Neural cell (in vitro differentiated cells): ENCODE results near the gene LDB2. TPM values are rescaled to one million over a fixed set of nuclear protein-coding genes. Genes with fewer than 3 reads are reported as not detected.

Source experiments
- H2AFZ ChIP-seq: fragments of 200-600, 300-800 bp; sonication (generic), shearing (Covaris generic); 2 replicates; pipeline ENCODE4 v1.6.0; 2014; ENCODE audit warnings: low read depth, mild to moderate bottlenecking, antibody characterized with exemption, low read length, moderate library complexity
- H3F3A ChIP-seq: fragments of 200-600 bp; shearing (Covaris generic); 2 replicates; pipeline ENCODE4 v1.6.1; 2016; ENCODE audit warnings: mild to moderate bottlenecking, moderate library complexity, mixed read lengths, antibody characterized with exemption, low read length; ENCODE audit not compliant: insufficient read depth, poor library complexity, severe bottlenecking
- H3K27ac ChIP-seq: fragments of 200-600, 300-800 bp; sonication (generic), shearing (Covaris generic); 2 replicates; pipeline ENCODE4 v1.5.1; 2014; ENCODE audit warnings: mild to moderate bottlenecking, low read length, moderate library complexity
- H3K27me3 ChIP-seq: fragments of 300-800, 200-600 bp; sonication (generic), shearing (Covaris generic); 2 replicates; pipeline ENCODE4 v1.6.0; 2014; ENCODE audit warnings: mild to moderate bottlenecking, low read depth, low read length, moderate library complexity; ENCODE audit not compliant: insufficient read depth
- H3K36me3 ChIP-seq: fragments of 300-800, 200-600 bp; sonication (generic), shearing (Covaris generic); 2 replicates; pipeline ENCODE4 v1.5.1; 2014; ENCODE audit warnings: mild to moderate bottlenecking, antibody characterized with exemption, low read length, moderate library complexity; ENCODE audit not compliant: insufficient read depth
- H3K4me2 ChIP-seq: fragments of 300-800, 200-600 bp; sonication (generic), shearing (Covaris generic); 2 replicates; pipeline ENCODE4 v1.6.0; 2014; ENCODE audit warnings: mild to moderate bottlenecking, low read length
- H3K4me3 ChIP-seq: fragments of 300-800, 200-600 bp; sonication (generic), shearing (Covaris generic); 2 replicates; pipeline ENCODE4 v1.5.1; 2014; ENCODE audit warnings: mild to moderate bottlenecking, low read length, moderate library complexity
- H3K79me2 ChIP-seq: fragments of 200-600 bp; shearing (Covaris generic); replicated peaks from 2 replicates; pipeline ENCODE4 v1.6.0; 2014; ENCODE audit warnings: mild to moderate bottlenecking, low read length, moderate library complexity; ENCODE audit not compliant: insufficient read depth
- H3K9ac ChIP-seq: fragments of 300-800, 200-600 bp; sonication (generic), shearing (Covaris generic); 2 replicates; pipeline ENCODE4 v1.6.1; 2016; ENCODE audit warnings: mild to moderate bottlenecking, low read length, mixed read lengths
- H3K9me2 ChIP-seq: fragments of 200-600 bp; shearing (Covaris generic); 2 replicates; pipeline ENCODE4 v1.6.1; 2016; ENCODE audit warnings: mild to moderate bottlenecking, low read length, mixed read lengths; ENCODE audit not compliant: insufficient read depth
- H3K9me3 ChIP-seq: fragments of 200-600, 300-800 bp; sonication (generic), shearing (Covaris generic); 2 replicates; pipeline ENCODE4 v1.6.1; 2016; ENCODE audit warnings: mild to moderate bottlenecking, mixed run types, low read length, moderate library complexity, mixed read lengths
- H4K20me1 ChIP-seq: fragments of 200-600 bp; shearing (Covaris generic); 2 replicates; pipeline ENCODE4 v1.6.1; 2016; ENCODE audit warnings: mild to moderate bottlenecking, mixed run types; ENCODE audit not compliant: insufficient read depth
- CTCF ChIP-seq: fragments of 450-650 bp; IDR thresholded peaks from 2 replicates; pipeline ENCODE4 v1.5.1; 2014; ENCODE audit warnings: antibody characterized with exemption, mild to moderate bottlenecking, moderate library complexity; ENCODE audit not compliant: poor library complexity, severe bottlenecking
- EP300 ChIP-seq: fragments of 450-650 bp; conservative IDR thresholded peaks from 2 replicates; pipeline ENCODE4 v1.6.1; 2014; ENCODE audit warnings: antibody characterized with exemption, mild to moderate bottlenecking, moderate library complexity; ENCODE audit not compliant: poor library complexity, severe bottlenecking
- EZH2 ChIP-seq: fragments of 200-600, 300-800 bp; shearing (Covaris generic), sonication (generic); IDR thresholded peaks from 2 replicates; pipeline ENCODE4 v1.6.1; 2014; ENCODE audit warnings: antibody characterized with exemption, low read length, borderline replicate concordance, mild to moderate bottlenecking; ENCODE audit not compliant: insufficient read depth, poor library complexity, severe bottlenecking
- MXI1 ChIP-seq: fragments of 450-650 bp; conservative IDR thresholded peaks from 2 replicates; pipeline ENCODE4 v1.6.1; 2014; ENCODE audit warnings: antibody characterized with exemption, mild to moderate bottlenecking; ENCODE audit not compliant: poor library complexity, severe bottlenecking
- POLR2AphosphoS5 ChIP-seq: IDR thresholded peaks from 2 replicates; pipeline ENCODE4 v1.6.1; 2012
- RAD21 ChIP-seq: fragments of 450-650 bp; conservative IDR thresholded peaks from 2 replicates; pipeline ENCODE4 v1.6.1; 2014; ENCODE audit warnings: antibody characterized with exemption, mild to moderate bottlenecking, moderate library complexity
- REST ChIP-seq: IDR thresholded peaks from 2 replicates; pipeline ENCODE4 v1.6.1; 2012; ENCODE audit warnings: borderline replicate concordance
- SMC3 ChIP-seq: fragments of 450-650 bp; conservative IDR thresholded peaks from 2 replicates; pipeline ENCODE4 v1.6.1; 2014; ENCODE audit warnings: antibody characterized with exemption, mild to moderate bottlenecking, moderate library complexity; ENCODE audit not compliant: poor library complexity
- TAF1 ChIP-seq: IDR thresholded peaks from 2 replicates; pipeline ENCODE4 v1.6.1; 2012; ENCODE audit warnings: low read depth
- polyA plus RNA-seq: library from polyadenylated mRNA; depleted of rRNA; stranded (reverse); fragments of >200 nt; gene quantifications from 2 replicates; pipeline ENCODE4 v1.2.3, GENCODE V29; 2014

Gene LDB2
- polyA plus RNA-seq, 1 donor from 2014 or later, result 58.9 TPM

GRCh38 chr4:16777726-16778125 lies 120.7 kb downstream of the LDB2 start:
- Histone ChIP-seq H3K36me3 (no peaks in the 10 kb centered on the region), H3K27ac (no peak overlapping the region)
- TF ChIP-seq MXI1 (no peak), POLR2AphosphoS5 (no peak)

GRCh38 chr4:16775411-16776154 lies 122.9 kb downstream of the LDB2 start:
- peak overlapping the region; percentile 20 for H3K9ac ChIP-seq
- H3K79me2 ChIP-seq, result no peaks in the 10 kb centered on the region
- H3K27ac ChIP-seq, result peak overlapping the region; percentile 75
- H3K36me3 ChIP-seq, result no peaks in the 10 kb centered on the region
- TF ChIP-seq EP300 (peak; percentile 65), EZH2 (no peak), POLR2AphosphoS5 (peak; percentile 45), MXI1 (no peak), REST (no peak), RAD21 (peak; percentile 36), TAF1 (no peak), CTCF (no peak), SMC3 (no peak)
- H3K27me3 ChIP-seq, result no peaks in the 10 kb centered on the region
- peak overlapping the region; percentile 3 for H3K4me2 ChIP-seq
- no peaks in the 10 kb centered on the region for H3K9me3 ChIP-seq
- H3K4me3 ChIP-seq, result peak overlapping the region; percentile 6
- no peaks in the 10 kb centered on the region for H4K20me1 ChIP-seq
- no peaks in the 10 kb centered on the region for H3F3A ChIP-seq
- no peak overlapping the region for H2AFZ ChIP-seq
- H3K9me2 ChIP-seq, result no peaks in the 10 kb centered on the region

More at GRCh38 chr4:16777726-16778125, 120.7 kb downstream of the LDB2 start:
- no peak overlapping the region for H2AFZ ChIP-seq
- H4K20me1 ChIP-seq, result no peaks in the 10 kb centered on the region
- no peak overlapping the region for H3K4me3 ChIP-seq
- H3F3A ChIP-seq, result no peaks in the 10 kb centered on the region
- no peak overlapping the region for H3K4me2 ChIP-seq
- no peaks in the 10 kb centered on the region for H3K9me3 ChIP-seq
- no peaks in the 10 kb centered on the region for H3K79me2 ChIP-seq
- no peak overlapping the region for H3K9ac ChIP-seq
- no peaks in the 10 kb centered on the region for H3K9me2 ChIP-seq
- no peaks in the 10 kb centered on the region for H3K27me3 ChIP-seq
